H9 (cell line): ENCODE results near the gene ANO6. TPM values are rescaled to one million over a fixed set of nuclear protein-coding genes. Genes with fewer than 3 reads are reported as not detected.

Experiments
- DNase-seq: peaks from one replicate; pipeline ENCODE4 v3.0.0-alpha.2; 2017
- H2AFZ ChIP-seq: one replicate; pipeline ENCODE4 v1.6.1; 2013; ENCODE audit warnings: mild to moderate bottlenecking, low read length, control low read depth, moderate library complexity
- H2AK5ac ChIP-seq: 2 replicates; pipeline ENCODE4 v1.6.1; 2013; ENCODE audit warnings: low read length, control low read depth, mixed read lengths; ENCODE audit not compliant: insufficient read length
- H2BK120ac ChIP-seq: one replicate; pipeline ENCODE4 v1.6.1; 2013; ENCODE audit warnings: low read depth, mild to moderate bottlenecking, low read length, control low read depth, inconsistent platforms; ENCODE audit not compliant: poor library complexity, severe bottlenecking
- H2BK12ac ChIP-seq: 2 replicates; pipeline ENCODE4 v1.6.1; 2013; ENCODE audit warnings: low read length, control low read depth, mixed read lengths, low read depth; ENCODE audit not compliant: insufficient read length
- H2BK15ac ChIP-seq: 2 replicates; pipeline ENCODE4 v1.6.1; 2013; ENCODE audit warnings: low read depth, low read length, control low read depth
- H2BK20ac ChIP-seq: one replicate; pipeline ENCODE4 v1.6.1; 2013; ENCODE audit warnings: low read depth, mild to moderate bottlenecking, low read length, control low read depth, inconsistent platforms; ENCODE audit not compliant: poor library complexity, severe bottlenecking
- H2BK5ac ChIP-seq: 2 replicates; pipeline ENCODE4 v1.6.1; 2013; ENCODE audit warnings: low read length, control low read depth, mixed read lengths; ENCODE audit not compliant: insufficient read length
- H3K14ac ChIP-seq: 2 replicates; pipeline ENCODE4 v1.6.1; 2013; ENCODE audit warnings: low read length, control low read depth; ENCODE audit not compliant: insufficient read depth
- H3K18ac ChIP-seq: 2 replicates; pipeline ENCODE4 v1.6.1; 2013; ENCODE audit warnings: low read depth, mild to moderate bottlenecking, mixed read lengths, low read length, control low read depth; ENCODE audit not compliant: insufficient read length
- H3K23ac ChIP-seq: 2 replicates; pipeline ENCODE4 v1.6.1; 2013; ENCODE audit warnings: low read length, control low read depth, mixed read lengths, low read depth; ENCODE audit not compliant: insufficient read length
- H3K23me2 ChIP-seq: 2 replicates; pipeline ENCODE4 v1.6.1; 2013; ENCODE audit warnings: low read depth, mild to moderate bottlenecking, mixed read lengths, low read length, control low read depth; ENCODE audit not compliant: insufficient read length, poor library complexity, severe bottlenecking
- H3K27ac ChIP-seq: 2 replicates; pipeline ENCODE4 v1.5.1; 2013; ENCODE audit warnings: low read length, control low read depth, mixed read lengths, low read depth; ENCODE audit not compliant: insufficient read length
- H3K27me3 ChIP-seq: 2 replicates; pipeline ENCODE4 v1.6.1; 2013; ENCODE audit warnings: low read length, control low read depth, inconsistent platforms; ENCODE audit not compliant: insufficient read depth
- H3K4ac ChIP-seq: 2 replicates; pipeline ENCODE4 v1.6.1; 2013; ENCODE audit warnings: low read depth, mild to moderate bottlenecking, control low read depth, inconsistent platforms, low read length, moderate library complexity
- H3K4me1 ChIP-seq: 2 replicates; pipeline ENCODE4 v1.6.1; 2013; ENCODE audit warnings: low read length, control low read depth, inconsistent platforms; ENCODE audit not compliant: insufficient read depth
- H3K4me2 ChIP-seq: 2 replicates; pipeline ENCODE4 v1.6.1; 2013; ENCODE audit warnings: low read length, control low read depth, mixed read lengths; ENCODE audit not compliant: insufficient read length, insufficient read depth
- H3K56ac ChIP-seq: 2 replicates; pipeline ENCODE4 v1.6.1; 2013; ENCODE audit warnings: low read depth, mild to moderate bottlenecking, mixed read lengths, low read length, control low read depth; ENCODE audit not compliant: insufficient read length
- H3K79me1 ChIP-seq: 2 replicates; pipeline ENCODE4 v1.6.1; 2013; ENCODE audit warnings: low read depth, mild to moderate bottlenecking, moderate library complexity, low read length, control low read depth, inconsistent platforms; ENCODE audit not compliant: insufficient read depth, poor library complexity, severe bottlenecking
- H3K79me2 ChIP-seq: 2 replicates; pipeline ENCODE4 v1.6.1; 2013; ENCODE audit warnings: low read length, control low read depth, inconsistent platforms; ENCODE audit not compliant: insufficient read depth
- H3K9ac ChIP-seq: 2 replicates; pipeline ENCODE4 v1.6.1; 2013; ENCODE audit warnings: low read length, control low read depth, mixed read lengths; ENCODE audit not compliant: insufficient read length; ENCODE audit errors: extremely low read depth
- H3K9me3 ChIP-seq: one replicate; pipeline ENCODE4 v1.6.1; 2013; ENCODE audit warnings: low read depth, low read length, inconsistent platforms; ENCODE audit not compliant: control insufficient read depth
- H3T11ph ChIP-seq: one replicate; pipeline ENCODE4 v1.6.1; 2013; ENCODE audit warnings: mild to moderate bottlenecking, low read length, control low read depth, inconsistent platforms
- H4K20me1 ChIP-seq: one replicate; pipeline ENCODE4 v1.6.1; 2013; ENCODE audit not compliant: control insufficient read depth, insufficient read length, insufficient read depth
- H4K5ac ChIP-seq: 2 replicates; pipeline ENCODE4 v1.6.1; 2013; ENCODE audit warnings: low read depth, mild to moderate bottlenecking, mixed read lengths, low read length, control low read depth; ENCODE audit not compliant: insufficient read length
- H4K8ac ChIP-seq: replicated peaks from 2 replicates; pipeline ENCODE4 v1.6.1; 2013; ENCODE audit warnings: low read length, control low read depth, mixed read lengths, low read depth; ENCODE audit not compliant: insufficient read length
- H4K91ac ChIP-seq: 2 replicates; pipeline ENCODE4 v1.6.1; 2013; ENCODE audit warnings: low read depth, mild to moderate bottlenecking, moderate library complexity, mixed read lengths, low read length, control low read depth; ENCODE audit not compliant: insufficient read length
- H3K27ac Mint-ChIP-seq, 3 experiments: 2 replicates in 2 of 3; 3 replicates in 1 of 3; pipeline ENCODE4 v1.8.0; 2020 to 2021; ENCODE audit warnings: mixed read lengths in 3 of 3, mild to moderate bottlenecking in 1 of 3, moderate library complexity in 1 of 3
- H3K27me3 Mint-ChIP-seq: 2 replicates; pipeline ENCODE4 v1.8.0; 2021; ENCODE audit warnings: low read depth, mild to moderate bottlenecking, moderate library complexity, mixed read lengths
- H3K36me3 Mint-ChIP-seq, 3 experiments: 2 replicates in 2 of 3; 3 replicates in 1 of 3; pipeline ENCODE4 v1.8.0; 2020 to 2021; ENCODE audit warnings: low read depth in 3 of 3, mixed read lengths in 3 of 3; ENCODE audit not compliant: insufficient read depth in 1 of 3
- H3K4me1 Mint-ChIP-seq, 2 experiments: 2 replicates each; pipeline ENCODE4 v1.8.0; 2020; ENCODE audit warnings: mixed read lengths in 2 of 2
- H3K4me3 Mint-ChIP-seq, 2 experiments: 2 replicates in 1 of 2; 3 replicates in 1 of 2; pipeline ENCODE4 v1.8.0; 2020 to 2021; ENCODE audit warnings: mild to moderate bottlenecking in 2 of 2, mixed read lengths in 2 of 2, moderate library complexity in 1 of 2
- H3K9me3 Mint-ChIP-seq, 2 experiments: 2 replicates in 1 of 2; 3 replicates in 1 of 2; pipeline ENCODE4 v1.8.0; 2020; ENCODE audit warnings: mild to moderate bottlenecking in 2 of 2, mixed read lengths in 2 of 2, moderate library complexity in 1 of 2
- CTCF ChIP-seq: fragments of 200-600 bp; sonication (generic); conservative IDR thresholded peaks from 3 replicates; pipeline ENCODE4 v1.8.0; 2021; ENCODE audit warnings: antibody characterized with exemption, mild to moderate bottlenecking
- WGBS: extraction: QIAGEN DNeasy Blood & Tissue Kit; methylation state at CpG from one replicate; pipeline ENCODE4 v1.1.7; 2013; ENCODE audit warnings: missing lambda C conversion rate, low lambda C conversion rate, mixed read lengths; ENCODE audit not compliant: insufficient read length; ENCODE audit errors: extremely low coverage; 5-methylcytosine and 5-hydroxymethylcytosine counted together
- total RNA-seq: library from RNA; stranded (reverse); gene quantifications from 2 replicates; pipeline ENCODE4 v1.2.1, GENCODE V29; 2021

ANO6 gene
- total RNA-seq, 1 experiment from 2014 or later: 24.3 TPM

GRCh38 chr12:45322810-45323209 is 106.9 kb downstream of the ANO6 start:
- Histone ChIP-seq H2BK20ac (no peak overlapping the region), H3T11ph (no peak overlapping the region), H3K23me2 (no peaks in the 10 kb centered on the region), H3K56ac (no peak overlapping the region), H2AK5ac (no peak overlapping the region), H3K4me1 (peaks cover under 1% of the 10 kb centered on the region; the same call in 1 of the 2 replicates), H2BK5ac (no peak overlapping the region), H3K23ac (no peak overlapping the region), H3K27me3 (no peaks in the 10 kb centered on the region), H3K18ac (no peak overlapping the region), H3K4ac (no peak overlapping the region), H3K9me3 (no peaks in the 10 kb centered on the region), H4K91ac (no peak overlapping the region), H4K5ac (no peak overlapping the region), H3K14ac (no peak overlapping the region), H3K9ac (no peak overlapping the region), H4K20me1 (no peaks in the 10 kb centered on the region), H3K27ac (no peak overlapping the region), H2BK15ac (no peak overlapping the region), H3K4me2 (no peak overlapping the region), H2BK12ac (no peak overlapping the region), H3K79me1 (no peaks in the 10 kb centered on the region), H2BK120ac (no peak overlapping the region), H3K79me2 (no peaks in the 10 kb centered on the region; the same call in 1 of the 2 replicates), H2AFZ (no peak overlapping the region), H4K8ac (no peak overlapping the region)
- H3K4me1 Mint-ChIP-seq: peaks cover 0 to 8% of the 10 kb centered on the region in 2 experiments; a peak in 2 of 4 replicates
- peaks cover 0 to 5% (median 1%) of the 10 kb centered on the region in 3 experiments; a peak in 4 of 7 replicates for H3K36me3 Mint-ChIP-seq
- H3K27me3 Mint-ChIP-seq: peaks cover 1% of the 10 kb centered on the region; the same call in 1 of the 2 replicates
- no peak overlapping the region for H3K4me3 Mint-ChIP-seq
- H3K9me3 Mint-ChIP-seq: peaks cover under 1% of the 10 kb centered on the region in 2 experiments; a peak in 4 of 5 replicates
- no CpG with 5 or more reads among the region's 4 CpGs for WGBS
- DNase-seq: no peak
- TF ChIP-seq CTCF: no peak
- H3K27ac Mint-ChIP-seq: no peak overlapping the region
